IPS DF 19.7 (cell line): Measurements from ENCODE around the gene RTN4RL2.
"Not testable (repeated sequence)": the region's sequence is repeated elsewhere in the genome, so short reads cannot be mapped to it uniquely, and the experiment has no call there.

ENCODE experiments used
- DNase-seq: peaks from one replicate; pipeline ENCODE4 v3.0.0-alpha.2; 2013; ENCODE audit warnings: low read depth, low spot score

Gene RTN4RL2

GRCh38 chr11:57432714-57433163 is 27.6 kb upstream of the RTN4RL2 start:
- no peak for DNase-seq

- DNase-seq, result no peak
Measured at GRCh38 chr11:57434640-57435546, 25.4 kb upstream of the RTN4RL2 start.

DNA sequence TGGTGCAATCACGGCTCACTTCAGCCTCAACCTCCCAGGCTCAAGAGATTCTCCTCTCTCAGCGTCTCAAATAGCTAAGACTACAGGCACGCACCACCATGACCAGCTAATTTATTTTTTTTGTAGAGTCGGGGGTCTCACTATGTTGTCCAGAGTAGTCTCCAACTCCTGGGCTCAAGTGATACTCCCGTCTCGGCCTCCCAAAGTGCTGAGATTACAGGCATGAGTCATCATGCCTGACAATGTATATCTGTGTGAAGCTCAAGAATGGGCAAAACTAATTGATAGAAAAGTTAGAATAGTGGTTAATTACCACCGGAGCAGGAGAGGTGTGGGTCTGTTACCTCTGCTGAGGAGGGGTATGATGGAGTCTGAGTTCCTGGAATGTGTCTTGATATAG is 24.3 kb upstream of the RTN4RL2 start:
- DNase-seq, result no peak

- DNase-seq, result no peak
Measured at GRCh38 chr11:57438345-57439285, 21.7 kb upstream of the RTN4RL2 start.

- no peak for DNase-seq
Measured at GRCh38 chr11:57439786-57440185, 20.5 kb upstream of the RTN4RL2 start.

DNA sequence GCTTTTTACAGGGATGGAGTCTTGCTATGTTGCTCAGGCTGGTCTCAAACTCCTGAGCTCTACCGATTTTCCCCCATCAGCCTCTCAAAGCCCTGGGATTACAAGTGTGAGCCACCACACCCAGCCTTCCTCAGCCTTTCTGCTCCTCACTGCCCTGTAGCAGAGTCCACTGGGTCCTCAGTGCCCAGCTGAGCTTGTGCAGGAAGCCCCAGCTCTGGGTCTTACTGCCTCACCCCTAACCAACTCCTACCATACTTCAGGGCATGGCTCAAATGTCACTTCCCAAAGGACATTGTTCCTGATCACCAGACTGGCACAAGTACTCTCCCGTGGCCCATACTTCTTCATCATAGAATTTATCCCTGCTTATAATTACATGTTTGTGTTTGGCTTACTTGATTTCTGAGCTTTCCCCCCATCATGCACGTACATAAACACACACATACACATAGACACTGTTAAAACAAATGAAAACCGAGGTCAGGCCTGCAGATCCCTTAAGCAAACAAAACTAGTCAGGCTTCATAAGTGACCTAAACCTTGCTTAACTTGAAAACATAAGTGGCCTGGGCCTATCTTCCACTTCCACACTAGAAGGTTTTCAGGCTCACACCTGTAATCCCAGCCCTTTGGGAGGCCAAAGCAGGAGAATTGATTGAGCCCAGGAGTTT is 19.4 kb upstream of the RTN4RL2 start:
- no peak for DNase-seq

GRCh38 chr11:57444362-57445121 is 15.8 kb upstream of the RTN4RL2 start:
- DNase-seq, result no peak

- not testable (repeated sequence) for DNase-seq
Measured at GRCh38 chr11:57445122-57445394, 15.3 kb upstream of the RTN4RL2 start.

DNA sequence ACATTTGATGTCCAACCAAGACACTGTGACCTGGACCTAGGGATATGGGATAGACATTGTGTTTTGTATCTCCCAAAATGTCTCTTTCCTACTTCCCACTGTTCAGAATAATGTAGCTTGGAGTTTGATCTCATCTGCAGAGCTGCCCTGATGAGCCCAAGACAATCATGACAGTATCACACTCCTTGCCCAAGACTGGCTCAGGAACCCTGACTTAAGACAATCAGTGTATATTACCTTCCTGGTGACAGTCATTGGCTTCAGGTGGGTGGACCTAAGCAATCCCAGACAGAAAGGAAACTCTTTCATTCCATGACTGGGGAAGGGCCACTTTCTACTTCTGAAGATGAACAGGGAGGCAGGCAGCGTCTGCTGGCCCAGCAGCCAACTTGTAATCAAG is 14.3 kb upstream of the RTN4RL2 start:
- DNase-seq, result no peak

GRCh38 chr11:57453543-57454177 is 6.7 kb upstream of the RTN4RL2 start:
- no peak for DNase-seq

DNA sequence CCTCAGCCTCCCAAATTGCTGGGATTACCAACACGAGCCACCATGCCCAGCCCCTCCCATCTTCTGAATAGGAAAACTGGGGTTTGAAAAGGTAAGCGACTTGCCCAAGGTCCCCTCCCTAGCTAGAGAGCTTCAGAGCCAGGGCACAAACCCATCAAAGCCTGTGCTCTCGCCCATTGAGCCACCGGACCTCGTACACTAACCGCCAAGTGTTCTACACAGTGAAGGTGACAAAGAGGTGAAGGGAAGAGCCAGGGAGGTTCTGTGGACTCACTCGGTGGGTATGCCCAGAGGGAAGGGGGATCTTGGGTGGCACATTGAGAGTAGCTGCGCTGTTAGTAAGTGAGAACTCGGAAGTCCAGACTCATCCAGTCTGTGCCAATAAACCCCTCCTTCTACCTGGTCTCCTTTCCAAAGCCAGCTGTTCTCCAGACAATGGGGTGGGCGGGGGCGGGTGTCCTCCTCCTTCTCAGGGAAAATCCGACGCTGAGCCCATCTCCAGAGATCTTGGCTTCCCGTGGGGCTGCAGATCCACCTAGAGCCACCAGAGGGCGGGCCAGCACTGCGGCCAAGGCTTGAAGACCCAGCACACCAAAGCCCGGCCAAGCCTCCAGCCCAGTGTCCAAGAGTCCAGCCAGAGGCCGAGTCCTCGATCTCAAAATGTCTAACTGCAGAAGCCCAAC is 3.2 kb upstream of the RTN4RL2 start:
- no peak for DNase-seq

DNA sequence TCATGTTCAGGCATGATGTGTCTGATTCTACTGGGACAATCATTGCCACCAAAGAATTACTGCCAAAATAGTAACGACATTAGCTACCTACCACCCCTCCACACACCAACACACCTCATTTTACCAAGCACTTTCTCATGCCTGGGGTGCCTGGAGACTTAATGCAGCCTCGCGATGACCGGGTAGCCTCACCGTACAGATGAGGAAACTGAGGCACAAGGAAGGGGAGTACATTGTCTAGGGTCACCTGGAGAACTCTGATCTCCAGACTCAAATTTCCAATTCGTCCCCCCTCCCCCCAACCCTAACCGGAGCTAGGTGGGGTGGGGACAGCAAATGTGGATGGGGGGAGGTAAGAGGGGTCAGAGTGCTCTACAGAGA is 2.7 kb upstream of the RTN4RL2 start:
- DNase-seq, result no peak

- DNase-seq, result no peak
Measured at GRCh38 chr11:57458060-57458409, 2.3 kb upstream of the RTN4RL2 start.

GRCh38 chr11:57458410-57459163 is 1.7 kb upstream of the RTN4RL2 start:
- no peak for DNase-seq

- DNase-seq, result no peak
Measured at GRCh38 chr11:57459164-57460021, 935 bp upstream of the RTN4RL2 start.

- no peak for DNase-seq
Measured at GRCh38 chr11:57460758-57461749, 726 bp downstream of the RTN4RL2 start.

- no peak for DNase-seq
Measured at GRCh38 chr11:57461841-57462489, 1.6 kb downstream of the RTN4RL2 start.
